ENCODE measurements around the gene METTL27. TPM values are rescaled to one million over a fixed set of nuclear protein-coding genes. Genes with fewer than 3 reads are reported as not detected.
"Not testable (repeated sequence)": the region's sequence is repeated elsewhere in the genome, so short reads cannot be mapped to it uniquely, and the experiment has no call there.

METTL27 gene
- total RNA-seq, 4 donors from 2014 or later: 1.5 to 9.3 (median 2.8) TPM; not detected in 1

DNA sequence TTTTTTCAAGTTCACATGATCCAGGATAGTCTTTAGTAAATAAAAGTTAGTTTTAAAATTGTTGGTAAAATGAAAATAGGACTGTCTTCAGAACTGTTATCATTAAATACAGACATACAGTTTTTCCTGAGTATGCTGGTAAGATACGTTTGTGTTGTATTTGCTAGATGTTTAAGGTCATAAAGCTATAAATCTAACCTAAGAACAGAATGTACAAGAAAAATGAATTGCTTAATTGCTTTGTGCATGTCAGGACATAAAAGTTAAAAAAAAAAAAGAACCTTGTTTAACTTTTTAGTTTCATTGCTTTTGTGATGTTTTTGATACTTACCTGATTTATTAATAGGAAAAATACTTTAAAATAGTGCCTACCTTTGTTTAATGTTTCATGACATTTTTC, 40.7 kb downstream of the METTL27 start:
- H3K36me3 ChIP-seq: no peaks in the 10 kb centered on the region
- no peak overlapping the region for H3K4me3 ChIP-seq
- TF ChIP-seq, protein P1, sequence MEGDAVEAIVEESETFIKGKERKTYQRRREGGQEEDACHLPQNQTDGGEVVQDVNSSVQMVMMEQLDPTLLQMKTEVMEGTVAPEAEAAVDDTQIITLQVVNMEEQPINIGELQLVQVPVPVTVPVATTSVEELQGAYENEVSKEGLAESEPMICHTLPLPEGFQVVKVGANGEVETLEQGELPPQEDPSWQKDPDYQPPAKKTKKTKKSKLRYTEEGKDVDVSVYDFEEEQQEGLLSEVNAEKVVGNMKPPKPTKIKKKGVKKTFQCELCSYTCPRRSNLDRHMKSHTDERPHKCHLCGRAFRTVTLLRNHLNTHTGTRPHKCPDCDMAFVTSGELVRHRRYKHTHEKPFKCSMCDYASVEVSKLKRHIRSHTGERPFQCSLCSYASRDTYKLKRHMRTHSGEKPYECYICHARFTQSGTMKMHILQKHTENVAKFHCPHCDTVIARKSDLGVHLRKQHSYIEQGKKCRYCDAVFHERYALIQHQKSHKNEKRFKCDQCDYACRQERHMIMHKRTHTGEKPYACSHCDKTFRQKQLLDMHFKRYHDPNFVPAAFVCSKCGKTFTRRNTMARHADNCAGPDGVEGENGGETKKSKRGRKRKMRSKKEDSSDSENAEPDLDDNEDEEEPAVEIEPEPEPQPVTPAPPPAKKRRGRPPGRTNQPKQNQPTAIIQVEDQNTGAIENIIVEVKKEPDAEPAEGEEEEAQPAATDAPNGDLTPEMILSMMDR (IDR thresholded peaks at IDR 0.05): no peak
- no peak for TF ChIP-seq POLR2A (IDR thresholded peaks at IDR 0.05)
- no peak overlapping the region for H3K27ac ChIP-seq
- H3K9me3 ChIP-seq: no peaks in the 10 kb centered on the region
- no peaks in the 10 kb centered on the region for H3K4me1 ChIP-seq
- intact Hi-C loops (cut with DNase I; ENCODE audit: low total_unique reads): no loop called here
- no peaks in the 10 kb centered on the region for H3K27me3 ChIP-seq
- DNase-seq: no peak

DNA sequence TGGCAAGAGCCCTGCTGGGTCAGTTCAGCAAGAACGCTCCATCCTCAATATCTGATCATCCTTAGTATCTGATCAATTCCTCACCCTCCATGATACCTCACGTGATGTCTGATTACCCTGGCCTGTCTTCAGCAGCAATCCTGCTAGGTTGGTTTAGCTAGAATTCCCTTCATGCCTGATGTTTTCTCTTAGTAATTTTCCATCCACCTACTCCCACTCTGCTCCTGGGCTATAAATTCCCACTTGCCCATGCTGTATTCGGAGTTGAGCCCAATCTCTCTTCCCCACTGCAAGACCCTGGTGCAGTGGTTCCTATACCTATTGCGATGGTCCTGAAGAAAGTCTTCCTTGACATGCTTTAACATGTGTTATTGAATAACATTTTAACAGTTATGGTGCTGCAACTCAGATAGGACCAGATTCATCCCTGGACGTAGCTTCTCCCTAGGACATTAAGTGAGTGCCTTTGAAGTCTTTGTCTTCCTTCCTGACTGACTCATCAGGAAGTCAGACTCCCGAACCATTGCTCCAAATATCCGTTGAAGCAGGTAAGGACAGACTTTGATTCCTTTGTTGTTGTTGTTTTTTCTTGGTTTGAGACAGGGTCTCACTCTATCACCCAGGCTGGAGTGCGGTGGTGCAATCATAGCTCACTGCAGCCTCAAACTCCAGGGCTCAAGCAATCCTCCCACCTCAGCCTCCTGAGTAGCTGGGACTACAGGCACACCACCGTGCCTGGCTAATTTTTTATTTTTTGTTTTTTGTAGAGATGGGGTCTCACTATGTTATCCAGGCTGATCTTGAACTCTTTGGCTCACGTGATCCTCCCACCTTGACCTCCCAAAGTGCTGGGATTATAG, 42.8 kb downstream of the METTL27 start:
- Histone ChIP-seq H3K27me3 (no peaks in the 10 kb centered on the region), H3K4me3 (no peak overlapping the region), H3K27ac (no peak overlapping the region), H3K36me3 (no peaks in the 10 kb centered on the region), H3K9me3 (no peaks in the 10 kb centered on the region), H3K4me1 (no peaks in the 10 kb centered on the region)
- TF ChIP-seq, protein P1 (IDR thresholded peaks at IDR 0.05): no peak
- no peak for TF ChIP-seq POLR2A (IDR thresholded peaks at IDR 0.05)
- intact Hi-C loops (cut with DNase I; ENCODE audit: low total_unique reads): no loop called here
- DNase-seq: no peak

DNA sequence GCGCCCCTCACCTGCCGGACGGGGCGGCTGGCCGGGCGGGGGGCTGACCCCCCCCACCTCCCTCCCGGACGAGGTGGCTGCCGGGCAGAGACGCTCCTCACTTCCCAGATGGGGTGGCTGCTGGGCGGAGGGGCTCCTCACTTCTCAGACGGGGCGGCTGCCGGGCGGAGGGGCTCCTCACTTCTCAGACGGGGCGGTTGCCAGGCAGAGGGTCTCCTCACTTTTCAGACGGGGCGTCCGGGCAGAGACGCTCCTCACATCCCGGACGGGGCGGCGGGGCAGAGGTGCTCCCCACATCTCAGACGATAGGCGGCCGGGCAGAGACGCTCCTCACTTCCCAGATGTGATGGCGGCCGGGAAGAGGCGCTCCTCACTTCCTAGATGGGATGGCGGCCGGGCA, 45.1 kb downstream of the METTL27 start:
- H3K27me3 ChIP-seq; intact Hi-C loops (cut with DNase I; ENCODE audit: low total_unique reads); H3K4me1 ChIP-seq; H3K27ac ChIP-seq; H3K36me3 ChIP-seq; H3K9me3 ChIP-seq; DNase-seq; H3K4me3 ChIP-seq: not testable (repeated sequence)

DNA sequence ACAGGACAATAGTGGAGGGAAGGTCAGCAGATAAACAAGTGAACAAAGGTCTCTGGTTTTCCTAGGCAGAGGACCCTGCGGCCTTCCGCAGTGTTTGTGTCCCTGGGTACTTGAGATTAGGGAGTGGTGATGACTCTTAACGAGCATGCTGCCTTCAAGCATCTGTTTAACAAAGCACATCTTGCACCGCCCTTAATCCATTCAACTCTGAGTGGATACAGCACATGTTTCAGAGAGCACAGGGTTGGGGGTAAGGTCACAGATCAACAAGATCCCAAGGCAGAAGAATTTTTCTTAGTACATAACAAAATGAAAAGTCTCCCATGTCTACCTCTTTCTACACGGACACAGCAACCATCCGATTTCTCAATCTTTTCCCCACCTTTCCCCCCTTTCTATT, 45.7 kb downstream of the METTL27 start:
- H3K9me3 ChIP-seq; H3K27ac ChIP-seq; H3K36me3 ChIP-seq; H3K4me1 ChIP-seq; H3K27me3 ChIP-seq; intact Hi-C loops (cut with DNase I; ENCODE audit: low total_unique reads); DNase-seq; H3K4me3 ChIP-seq: not testable (repeated sequence)

DNA sequence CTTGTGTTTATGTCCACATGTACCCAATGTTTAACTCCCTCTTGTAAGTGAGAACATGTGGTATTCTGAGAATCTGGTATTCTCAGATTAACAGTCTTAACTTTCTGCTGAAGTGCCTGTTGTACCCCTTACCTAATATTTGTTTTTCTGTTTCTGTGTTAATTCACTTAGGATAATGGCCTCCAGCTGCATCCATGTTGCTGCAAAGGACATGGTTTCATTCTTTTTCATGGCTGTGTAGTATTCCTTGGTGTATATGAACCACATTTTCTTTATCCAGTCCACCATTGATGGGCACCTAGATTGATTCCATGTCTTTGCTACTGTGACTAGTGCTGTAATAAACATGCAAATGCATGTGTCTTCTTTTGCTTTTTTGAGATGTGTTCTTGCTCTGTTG, 47.1 kb downstream of the METTL27 start:
- H3K4me1 ChIP-seq; intact Hi-C loops (cut with DNase I; ENCODE audit: low total_unique reads); H3K4me3 ChIP-seq; H3K27ac ChIP-seq; H3K27me3 ChIP-seq; H3K36me3 ChIP-seq; H3K9me3 ChIP-seq; DNase-seq: not testable (repeated sequence)

DNA sequence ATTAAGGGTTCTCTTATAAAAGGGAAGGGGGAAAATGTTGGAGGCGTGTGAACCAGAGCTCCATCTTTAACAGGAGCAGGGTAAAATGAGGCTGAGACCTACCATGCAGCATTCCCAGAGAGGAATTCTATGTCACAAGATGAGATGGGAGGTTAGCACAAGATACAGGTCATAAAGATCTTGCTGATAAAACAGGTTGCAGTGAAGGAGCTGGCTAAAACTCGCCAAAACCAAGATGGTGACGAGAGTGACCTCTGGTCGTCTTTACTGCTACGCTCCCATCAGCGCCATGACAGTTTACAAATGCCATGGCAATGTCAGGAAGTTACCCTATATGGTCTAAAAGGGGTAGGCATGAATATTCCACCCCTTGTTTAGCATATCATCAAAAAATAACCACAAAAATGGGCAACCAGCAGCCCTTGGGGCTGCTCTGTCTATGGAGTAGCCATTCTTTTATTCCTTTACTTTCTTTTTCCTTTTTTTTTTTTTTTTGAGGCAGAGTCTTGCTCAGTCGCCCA, 51.1 kb downstream of the METTL27 start:
- H3K9me3 ChIP-seq; H3K27me3 ChIP-seq; intact Hi-C loops (cut with DNase I; ENCODE audit: low total_unique reads); H3K27ac ChIP-seq; H3K4me1 ChIP-seq; H3K4me3 ChIP-seq; DNase-seq; H3K36me3 ChIP-seq: not testable (repeated sequence)

DNA sequence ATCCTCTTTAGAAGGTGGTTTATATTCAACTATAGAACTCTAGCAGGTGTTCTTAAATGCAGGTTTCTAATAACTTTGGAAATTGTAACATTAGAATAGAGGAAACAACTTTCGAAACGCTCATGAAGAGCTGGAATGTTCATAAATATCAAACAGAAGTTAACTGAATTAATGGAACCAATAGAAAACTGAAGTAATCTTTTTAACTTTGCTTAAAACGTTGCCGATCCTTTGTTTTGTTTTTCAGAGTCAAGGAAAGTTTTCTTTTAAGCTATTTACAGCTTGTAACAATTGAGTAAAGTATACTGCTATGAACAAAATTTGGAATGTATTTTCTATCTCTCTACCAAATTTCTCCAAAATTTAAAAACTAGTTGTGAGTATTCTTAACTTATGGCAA, 53.3 kb downstream of the METTL27 start:
- H3K27me3 ChIP-seq: no peaks in the 10 kb centered on the region
- no peaks in the 10 kb centered on the region for H3K9me3 ChIP-seq
- no peak overlapping the region for H3K4me3 ChIP-seq
- H3K36me3 ChIP-seq: no peaks in the 10 kb centered on the region
- no peaks in the 10 kb centered on the region for H3K4me1 ChIP-seq
- intact Hi-C loops (cut with DNase I; ENCODE audit: low total_unique reads): no loop called here
- no peak for DNase-seq
- H3K27ac ChIP-seq: no peak overlapping the region
- TF ChIP-seq, protein P1 (IDR thresholded peaks at IDR 0.05): no peak
- no peak for TF ChIP-seq POLR2A (IDR thresholded peaks at IDR 0.05)

DNA sequence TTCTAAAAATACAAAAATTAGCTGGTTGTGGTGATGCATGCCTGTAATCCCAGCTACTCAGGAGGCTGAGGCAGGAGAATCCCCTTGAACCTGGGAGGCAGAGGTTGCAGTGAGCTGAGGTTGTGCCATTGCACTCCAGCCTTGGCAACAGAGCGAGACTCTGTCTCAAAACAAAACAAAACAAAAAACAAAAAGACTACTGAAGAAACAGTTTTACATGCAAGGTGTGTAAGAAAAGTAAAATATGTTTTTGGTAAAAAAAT, 54.6 kb downstream of the METTL27 start:
- H3K27me3 ChIP-seq; H3K27ac ChIP-seq; intact Hi-C loops (cut with DNase I; ENCODE audit: low total_unique reads); H3K4me3 ChIP-seq; H3K4me1 ChIP-seq; H3K9me3 ChIP-seq; DNase-seq; H3K36me3 ChIP-seq: not testable (repeated sequence)

Measured in uterus (tissue), 4 donors.